Suprapubic skin (tissue), 4 donors: ENCODE results near the gene OLR1. TPM values are rescaled to one million over a fixed set of nuclear protein-coding genes. Genes with fewer than 3 reads are reported as not detected.

Source experiments
- DNase-seq, 2 donors: peaks; one replicate each; pipeline ENCODE4 v3.0.0-alpha.2; 2019; ENCODE audit warnings: low spot score in 2 of 2
- H3K27ac ChIP-seq: fragments of 200-600 bp; sonication (generic); one replicate; pipeline ENCODE4 v1.5.1; 2019
- H3K27me3 ChIP-seq: fragments of 200-600 bp; sonication (generic); one replicate; pipeline ENCODE4 v1.5.1; 2019
- H3K36me3 ChIP-seq: fragments of 200-600 bp; sonication (generic); one replicate; pipeline ENCODE4 v1.5.1; 2019
- H3K4me1 ChIP-seq: fragments of 200-600 bp; sonication (generic); one replicate; pipeline ENCODE4 v1.5.1; 2019
- H3K4me3 ChIP-seq: fragments of 200-600 bp; sonication (generic); one replicate; pipeline ENCODE4 v1.5.1; 2019; ENCODE audit warnings: mild to moderate bottlenecking
- H3K9me3 ChIP-seq: fragments of 200-600 bp; sonication (generic); one replicate; pipeline ENCODE4 v1.5.1; 2019
- CTCF ChIP-seq, 2 donors: fragments of 200-600 bp in 1 of 2; fragments of 450-650 bp in 1 of 2; sonication (generic) in 1 of 2; IDR thresholded peaks; one replicate each; pipeline ENCODE4 v1.5.1; 2016 to 2019; ENCODE audit warnings: antibody characterized with exemption in 2 of 2, mild to moderate bottlenecking in 1 of 2, moderate library complexity in 1 of 2
- EP300 ChIP-seq: sonication (generic); formaldehyde crosslinking; IDR thresholded peaks from one replicate; pipeline ENCODE4 v1.6.1; 2017; ENCODE audit warnings: antibody characterized with exemption
- POLR2A ChIP-seq, 2 donors: fragments of 450-650 bp; IDR thresholded peaks; one replicate each; pipeline ENCODE4 v1.6.1; 2017; ENCODE audit warnings: antibody characterized with exemption in 2 of 2, mild to moderate bottlenecking in 2 of 2, moderate library complexity in 2 of 2
- POLR2AphosphoS5 ChIP-seq, 3 donors: sonication (generic); formaldehyde crosslinking; IDR thresholded peaks; one replicate each; pipeline ENCODE4 v1.6.1; 2017; ENCODE audit warnings: antibody characterized with exemption in 3 of 3
- WGBS: methylation state at CpG from one replicate; pipeline ENCODE4 v1.1.5; 2018; 5-methylcytosine and 5-hydroxymethylcytosine counted together
- total RNA-seq, 4 donors: library from RNA; depleted of rRNA; stranded (reverse); fragments of >200 nt; gene quantifications; one replicate each; pipeline ENCODE4 v1.1.0, GENCODE V29; 2016

Gene OLR1
- total RNA-seq, 4 donors from 2014 or later, result not detected

- no peak for DNase-seq
- no peaks in the 10 kb centered on the region for H3K27me3 ChIP-seq
- H3K9me3 ChIP-seq, result peaks cover 3% of the 10 kb centered on the region
- H3K4me1 ChIP-seq, result no peaks in the 10 kb centered on the region
- no peak overlapping the region for H3K27ac ChIP-seq
- no peaks in the 10 kb centered on the region for H3K36me3 ChIP-seq
- 68% methylated on average over 7 of the region's 7 CpGs for WGBS
- H3K4me3 ChIP-seq, result no peak overlapping the region
- TF ChIP-seq POLR2AphosphoS5 (IDR thresholded peaks at IDR 0.05) (no peak), POLR2A (IDR thresholded peaks at IDR 0.05) (no peak), EP300 (no peak), CTCF (IDR thresholded peaks at IDR 0.05) (no peak)
Measured at GRCh38 chr12:10115890-10116289, 56.0 kb downstream of the OLR1 start.

- no peaks in the 10 kb centered on the region for H3K27me3 ChIP-seq
- WGBS, result 96% methylated on average over 15 of the region's 15 CpGs
- TF ChIP-seq EP300 (no peak), CTCF (IDR thresholded peaks at IDR 0.05) (no peak), POLR2A (IDR thresholded peaks at IDR 0.05) (no peak), POLR2AphosphoS5 (IDR thresholded peaks at IDR 0.05) (no peak)
- H3K36me3 ChIP-seq, result no peaks in the 10 kb centered on the region
- no peaks in the 10 kb centered on the region for H3K4me1 ChIP-seq
- H3K27ac ChIP-seq, result no peak overlapping the region
- H3K9me3 ChIP-seq, result peaks cover 3% of the 10 kb centered on the region
- DNase-seq, result no peak
- no peak overlapping the region for H3K4me3 ChIP-seq
Measured at GRCh38 chr12:10115311-10115710, 56.6 kb downstream of the OLR1 start.

GRCh38 chr12:10113920-10114319, 58.0 kb downstream of the OLR1 start:
- peaks cover 3% of the 10 kb centered on the region for H3K9me3 ChIP-seq
- no peaks in the 10 kb centered on the region for H3K36me3 ChIP-seq
- H3K4me1 ChIP-seq, result no peaks in the 10 kb centered on the region
- H3K4me3 ChIP-seq, result no peak overlapping the region
- TF ChIP-seq CTCF (IDR thresholded peaks at IDR 0.05), result no peak
- no peak for TF ChIP-seq EP300
- TF ChIP-seq POLR2A (IDR thresholded peaks at IDR 0.05), result no peak
- no peak for TF ChIP-seq POLR2AphosphoS5 (IDR thresholded peaks at IDR 0.05)
- no peaks in the 10 kb centered on the region for H3K27me3 ChIP-seq
- WGBS, result 62% methylated on average over 1 of the region's 1 CpG
- H3K27ac ChIP-seq, result no peak overlapping the region
- DNase-seq, result no peak

GRCh38 chr12:10113075-10113474, 58.9 kb downstream of the OLR1 start:
- Histone ChIP-seq H3K27me3 (no peaks in the 10 kb centered on the region), H3K4me3 (no peak overlapping the region), H3K36me3 (no peaks in the 10 kb centered on the region), H3K27ac (no peak overlapping the region), H3K4me1 (no peaks in the 10 kb centered on the region), H3K9me3 (peaks cover 3% of the 10 kb centered on the region)
- TF ChIP-seq EP300 (no peak), POLR2AphosphoS5 (IDR thresholded peaks at IDR 0.05) (no peak)
- 83% methylated on average over 1 of the region's 1 CpG for WGBS
- DNase-seq, result no peak

- no peak overlapping the region for H3K4me3 ChIP-seq
- no peaks in the 10 kb centered on the region for H3K27me3 ChIP-seq
- no peaks in the 10 kb centered on the region for H3K4me1 ChIP-seq
- no peak for TF ChIP-seq POLR2A (IDR thresholded peaks at IDR 0.05)
- no peak for TF ChIP-seq EP300
- TF ChIP-seq CTCF (IDR thresholded peaks at IDR 0.05), result no peak
- no peak for TF ChIP-seq POLR2AphosphoS5 (IDR thresholded peaks at IDR 0.05)
- WGBS, result 95% methylated on average over 37 of the region's 38 CpGs
- DNase-seq, result no peak
- no peaks in the 10 kb centered on the region for H3K36me3 ChIP-seq
- peaks cover 3% of the 10 kb centered on the region for H3K9me3 ChIP-seq
- no peak overlapping the region for H3K27ac ChIP-seq
Measured at GRCh38 chr12:10111451-10111850, 60.5 kb downstream of the OLR1 start.

GRCh38 chr12:10110256-10110844, 61.6 kb downstream of the OLR1 start:
- 90% methylated on average over 2 of the region's 2 CpGs for WGBS
- no peak for DNase-seq
- Histone ChIP-seq H3K9me3 (peaks cover 3% of the 10 kb centered on the region), H3K36me3 (no peaks in the 10 kb centered on the region), H3K27me3 (no peaks in the 10 kb centered on the region), H3K27ac (no peak overlapping the region), H3K4me3 (no peak overlapping the region), H3K4me1 (no peaks in the 10 kb centered on the region)
- no peak for TF ChIP-seq CTCF (IDR thresholded peaks at IDR 0.05)
- no peak for TF ChIP-seq POLR2A (IDR thresholded peaks at IDR 0.05)
- no peak for TF ChIP-seq EP300
